ENCODE data around the gene PRKAB2.
"Not testable (repeated sequence)": the region's sequence is repeated elsewhere in the genome, so short reads cannot be mapped to it uniquely, and the experiment has no call there.

Gene PRKAB2

DNA sequence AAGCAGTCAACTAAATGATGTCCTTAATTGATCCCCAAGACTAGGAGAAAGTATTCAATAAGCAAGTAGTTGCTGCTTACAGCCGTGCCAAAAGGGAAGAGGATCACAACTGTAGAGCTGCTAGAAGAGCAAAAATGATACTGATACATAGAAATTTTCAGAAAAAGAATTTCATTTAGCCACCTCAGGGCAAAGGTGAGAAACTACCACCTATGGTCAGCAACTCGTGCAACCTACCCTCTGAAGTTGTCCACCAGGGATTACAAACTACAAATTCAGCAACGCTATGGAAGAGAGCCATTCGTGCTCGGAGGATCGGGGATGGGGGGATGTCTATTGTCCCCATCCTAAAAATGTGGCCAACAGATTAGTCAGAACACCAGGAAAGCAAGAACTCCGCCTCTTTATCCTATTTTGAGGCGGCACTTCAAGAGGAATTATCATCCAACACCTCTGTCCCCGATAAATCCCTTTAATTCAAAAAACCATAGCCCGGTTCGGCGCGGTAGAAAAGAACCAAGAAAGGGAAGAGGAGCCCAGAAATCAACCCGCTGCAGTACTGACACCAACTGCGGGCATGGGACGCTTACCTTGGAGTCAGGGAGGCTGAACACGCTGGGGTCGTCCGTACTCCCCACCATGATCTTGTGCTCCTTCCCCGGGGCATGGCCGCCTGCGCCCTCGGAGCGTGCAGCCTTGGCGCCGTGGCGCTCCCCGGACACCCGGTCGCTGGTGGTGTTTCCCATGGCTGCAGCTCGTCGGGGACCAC lies 687 bp downstream of the PRKAB2 start:
- no peak for DNase-seq (ENCODE audit: low read depth)

DNA sequence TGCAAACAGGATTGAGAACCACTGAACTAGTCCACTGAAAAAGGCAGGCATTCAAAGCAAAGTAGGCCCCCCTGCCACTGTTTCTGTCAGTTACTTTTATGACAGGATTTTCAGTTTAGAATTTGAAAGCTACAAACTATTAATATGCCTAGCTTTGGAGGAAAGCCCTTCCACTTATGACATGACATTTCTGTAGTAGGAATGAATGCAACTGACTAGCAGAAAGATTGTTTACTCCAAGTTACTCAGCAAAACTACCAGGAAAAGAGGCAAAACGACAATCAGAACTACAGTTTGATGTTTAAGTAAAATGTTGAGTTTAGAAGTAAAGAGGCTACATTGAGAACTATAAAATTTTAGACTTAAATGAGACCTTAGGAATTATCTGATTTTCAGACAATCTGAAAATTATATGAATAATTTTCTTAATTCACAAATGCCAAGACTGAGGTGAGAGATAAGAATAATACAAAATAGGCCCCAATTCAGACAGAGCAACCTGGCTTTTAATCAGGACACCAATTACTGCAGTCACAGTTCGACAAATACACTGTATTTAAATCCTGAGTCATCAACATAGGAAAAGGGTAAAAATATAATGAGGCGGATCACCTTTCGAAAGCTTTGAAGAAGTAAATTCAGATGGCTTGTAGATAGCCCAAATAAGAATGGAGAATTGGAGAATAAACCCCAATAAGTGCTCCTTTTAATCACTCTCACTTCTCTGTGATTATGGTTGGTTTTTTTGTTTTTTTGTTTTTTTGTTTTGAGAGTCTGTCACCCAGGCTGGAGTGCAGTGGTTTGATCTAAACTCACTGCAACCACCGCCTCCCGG lies 2.2 kb downstream of the PRKAB2 start:
- no peak for DNase-seq (ENCODE audit: low read depth)

DNA sequence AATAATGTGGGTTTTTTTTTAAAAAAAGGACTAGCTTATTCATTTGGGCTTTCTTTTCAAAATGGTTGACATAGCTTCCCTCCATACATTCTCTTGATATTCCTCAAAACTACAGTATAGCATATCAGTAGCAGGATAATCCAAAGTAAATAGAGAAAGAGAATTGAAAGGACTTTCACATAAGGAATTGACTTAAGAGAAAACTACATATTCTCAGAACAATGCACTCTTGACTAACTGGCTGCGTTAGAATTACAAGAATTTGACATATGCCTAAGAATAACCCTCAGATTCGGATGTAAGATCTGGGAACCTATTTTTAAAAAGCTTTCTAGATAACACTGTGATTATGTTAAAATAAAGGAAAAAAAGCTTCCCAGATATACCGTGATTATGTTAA lies 3.1 kb downstream of the PRKAB2 start:
- DNase-seq (ENCODE audit: low read depth), result no peak

DNA sequence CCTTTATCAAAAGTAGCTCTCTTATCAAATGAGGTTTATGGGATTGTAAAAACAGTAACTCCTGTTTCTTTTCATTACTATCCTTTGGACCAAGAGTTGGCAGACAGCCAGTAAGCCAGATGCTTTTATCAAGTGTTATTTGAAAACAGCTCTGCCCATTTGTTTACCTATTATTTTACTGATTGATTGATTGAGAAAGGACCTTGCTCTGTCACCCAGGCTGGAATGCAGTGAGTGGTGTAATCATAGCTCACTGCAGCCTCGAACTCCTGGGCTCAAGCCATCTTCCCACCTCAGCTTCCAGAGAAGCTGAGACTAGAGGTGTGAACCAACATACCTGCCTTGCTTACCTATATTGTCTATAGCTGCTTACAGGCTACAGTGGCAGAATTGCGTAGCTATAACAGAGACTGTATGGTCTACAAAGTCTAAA lies 3.6 kb downstream of the PRKAB2 start:
- no peak for DNase-seq (ENCODE audit: low read depth)

DNA sequence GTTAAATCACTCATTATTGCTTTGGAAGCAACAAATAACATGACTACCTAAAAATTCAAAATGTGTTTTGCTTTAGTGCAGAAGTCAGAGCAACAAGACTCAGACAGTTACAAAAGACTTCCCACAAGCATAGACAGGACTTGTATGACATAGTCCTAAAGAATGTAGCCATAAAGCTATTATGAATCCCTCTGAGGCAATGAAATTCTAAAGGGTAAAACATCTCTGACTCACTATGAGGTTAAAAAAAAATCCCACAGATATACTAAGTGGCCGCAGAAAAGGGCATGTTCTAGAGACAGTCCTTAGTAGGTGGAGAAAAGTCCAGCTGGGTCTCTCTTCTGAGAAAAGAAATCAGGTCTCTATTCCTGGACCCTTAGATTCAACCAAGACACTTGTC lies 4.9 kb downstream of the PRKAB2 start:
- DNase-seq (ENCODE audit: low read depth), result no peak

DNA sequence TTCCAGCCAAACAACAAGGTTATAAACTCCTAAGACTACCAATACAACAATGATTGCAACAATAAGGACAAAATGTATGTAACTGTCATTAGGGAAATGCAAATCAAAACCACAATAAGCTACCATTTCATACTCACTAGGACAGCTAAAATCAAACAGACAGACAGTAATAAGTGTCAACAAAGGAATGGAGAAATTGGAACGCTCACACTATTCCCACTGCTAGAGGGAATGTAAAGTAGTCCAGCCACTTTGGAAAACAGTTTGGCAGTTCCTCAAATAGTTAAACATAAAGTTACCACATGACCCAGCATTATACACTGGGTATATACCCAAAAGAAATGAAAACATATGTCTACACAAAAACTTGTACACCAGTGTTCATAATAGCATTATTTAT lies 9.3 kb downstream of the PRKAB2 start:
- DNase-seq (ENCODE audit: low read depth), result no peak

DNA sequence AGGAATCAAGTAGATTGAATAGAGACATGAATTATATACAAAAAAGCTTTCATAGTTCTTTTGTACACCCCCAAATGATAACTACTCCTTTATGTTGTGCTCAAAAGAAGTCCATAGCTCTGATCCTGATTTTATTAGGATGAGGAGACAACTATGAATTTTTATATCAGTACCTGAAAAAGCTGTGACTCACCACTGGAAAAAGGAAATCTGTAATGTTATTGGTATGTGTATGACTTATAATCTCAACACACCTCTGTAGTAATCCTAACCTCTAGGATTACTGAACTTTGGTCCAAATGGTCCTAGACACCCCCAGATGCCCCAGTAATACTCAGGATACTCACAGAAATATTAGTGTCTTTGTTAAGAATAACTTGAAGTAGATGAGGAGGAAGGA lies 10.2 kb downstream of the PRKAB2 start:
- no peak for DNase-seq (ENCODE audit: low read depth)

DNA sequence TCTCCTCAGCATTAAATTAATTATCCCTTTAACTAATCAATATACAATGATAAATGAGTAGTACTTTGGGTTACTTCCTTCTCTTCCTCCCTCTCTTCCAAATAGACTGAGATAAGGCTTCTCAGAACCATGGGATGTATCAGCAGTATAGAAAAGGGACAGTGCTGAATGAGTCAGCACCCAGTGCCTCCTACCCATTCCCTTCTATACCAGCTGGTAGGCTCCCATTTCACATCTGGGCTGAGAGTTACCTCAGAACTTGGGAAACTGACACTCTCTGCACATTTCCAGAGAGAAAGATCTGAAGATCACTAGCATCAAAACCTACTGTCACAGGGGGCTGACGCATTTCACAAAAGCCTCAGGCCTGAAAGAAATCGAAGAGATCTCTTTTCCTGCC lies 15.2 kb downstream of the PRKAB2 start:
- not testable (repeated sequence) for DNase-seq (ENCODE audit: low read depth)

DNA sequence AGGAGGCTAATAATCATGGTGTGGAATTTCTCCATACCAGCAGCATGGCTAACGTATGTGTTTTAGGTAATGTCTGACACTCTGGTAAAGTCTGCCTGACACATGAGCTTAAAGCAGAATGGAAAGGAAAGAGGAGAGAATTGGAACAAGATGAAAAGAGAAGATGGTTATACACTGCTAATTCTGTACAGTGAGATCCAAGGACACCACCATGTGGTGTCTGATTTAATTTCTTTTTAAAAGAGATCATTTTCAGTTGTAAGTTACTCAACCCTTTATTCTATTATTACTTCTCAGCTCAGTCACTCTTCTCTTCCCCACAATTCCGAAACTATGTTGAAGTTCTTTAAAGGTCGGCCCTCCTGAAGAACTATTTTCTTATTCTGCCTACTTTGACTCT lies 15.6 kb downstream of the PRKAB2 start:
- DNase-seq (ENCODE audit: low read depth), result no peak

DNA sequence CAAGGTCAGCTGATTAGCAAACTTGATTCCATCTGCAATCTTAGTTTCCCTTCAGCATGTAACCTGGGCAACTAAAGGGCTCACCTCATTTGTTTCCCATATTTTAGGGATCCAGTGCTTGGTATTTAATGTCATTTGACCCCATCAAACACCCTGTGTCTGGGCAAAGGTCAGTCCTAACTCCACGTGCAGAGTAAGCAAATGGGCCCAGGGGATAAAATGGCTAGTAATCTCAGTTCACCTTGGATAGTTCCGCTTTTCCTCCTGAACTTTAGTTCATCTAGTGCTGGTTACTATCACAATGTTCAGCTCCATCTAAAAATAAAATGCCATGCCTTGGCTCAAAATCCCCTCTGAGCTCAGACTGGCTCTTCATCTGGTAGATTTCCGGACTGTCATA lies 19.5 kb downstream of the PRKAB2 start:
- DNase-seq (ENCODE audit: low read depth), result no peak

DNA sequence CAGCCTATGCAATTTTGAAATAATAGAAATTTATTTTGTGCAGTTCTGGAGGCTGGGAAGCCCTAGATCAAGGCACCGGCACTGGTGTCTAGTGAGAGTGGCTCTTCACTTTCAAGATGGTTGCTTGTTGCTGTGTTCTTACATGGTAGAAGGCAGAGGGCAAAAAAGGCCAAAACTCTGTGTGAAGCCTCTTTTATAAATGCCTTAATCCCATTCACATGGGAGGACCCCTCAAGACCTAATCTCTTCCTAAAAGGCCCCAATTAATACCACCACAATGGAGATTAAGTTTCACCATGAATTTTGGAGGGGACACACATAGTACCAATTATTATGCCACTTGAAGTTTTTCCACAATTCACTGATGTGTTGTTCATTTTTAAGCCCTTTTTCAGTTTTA lies 21.0 kb downstream of the PRKAB2 start:
- DNase-seq (ENCODE audit: low read depth), result no peak

DNA sequence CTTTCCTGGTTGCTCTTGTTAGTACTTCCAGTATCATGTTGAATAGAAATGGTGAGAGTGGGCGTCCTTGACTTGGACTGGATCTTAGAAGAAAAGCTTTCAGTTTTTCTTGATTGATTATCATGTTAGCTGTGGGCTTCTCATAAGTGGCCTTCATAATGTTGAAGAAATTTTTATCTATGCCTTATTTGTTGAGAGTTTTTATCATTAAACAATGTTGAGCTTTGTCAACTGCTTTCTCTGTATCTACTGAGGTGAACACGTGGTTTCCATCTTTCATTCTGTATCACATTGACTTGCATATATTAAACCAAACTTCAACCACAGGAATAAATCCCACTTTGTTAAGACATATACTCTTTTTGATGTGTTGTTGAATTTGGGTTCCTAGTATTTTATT lies 29.4 kb downstream of the PRKAB2 start:
- DNase-seq (ENCODE audit: low read depth), result no peak

DNA sequence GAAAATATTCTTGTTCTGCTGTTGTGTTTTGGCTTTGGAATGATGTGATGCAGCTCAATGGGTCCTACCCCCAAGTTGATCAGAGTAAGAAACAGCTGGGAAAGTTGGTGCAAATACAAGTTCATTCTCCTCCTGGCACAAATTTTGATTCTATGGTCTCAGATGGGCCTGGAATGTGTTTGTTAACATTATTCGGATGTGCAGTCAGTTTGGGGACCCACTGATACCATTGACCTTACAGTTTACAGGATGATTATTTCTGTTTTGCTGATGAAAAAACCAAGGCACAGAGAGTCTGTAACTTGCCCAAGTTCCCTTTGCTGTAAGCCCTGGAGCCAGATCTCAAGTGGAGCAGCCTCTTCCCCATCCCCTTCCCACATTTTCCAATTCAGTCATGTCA lies 41.5 kb downstream of the PRKAB2 start:
- DNase-seq (ENCODE audit: low read depth), result not testable (repeated sequence)

DNA sequence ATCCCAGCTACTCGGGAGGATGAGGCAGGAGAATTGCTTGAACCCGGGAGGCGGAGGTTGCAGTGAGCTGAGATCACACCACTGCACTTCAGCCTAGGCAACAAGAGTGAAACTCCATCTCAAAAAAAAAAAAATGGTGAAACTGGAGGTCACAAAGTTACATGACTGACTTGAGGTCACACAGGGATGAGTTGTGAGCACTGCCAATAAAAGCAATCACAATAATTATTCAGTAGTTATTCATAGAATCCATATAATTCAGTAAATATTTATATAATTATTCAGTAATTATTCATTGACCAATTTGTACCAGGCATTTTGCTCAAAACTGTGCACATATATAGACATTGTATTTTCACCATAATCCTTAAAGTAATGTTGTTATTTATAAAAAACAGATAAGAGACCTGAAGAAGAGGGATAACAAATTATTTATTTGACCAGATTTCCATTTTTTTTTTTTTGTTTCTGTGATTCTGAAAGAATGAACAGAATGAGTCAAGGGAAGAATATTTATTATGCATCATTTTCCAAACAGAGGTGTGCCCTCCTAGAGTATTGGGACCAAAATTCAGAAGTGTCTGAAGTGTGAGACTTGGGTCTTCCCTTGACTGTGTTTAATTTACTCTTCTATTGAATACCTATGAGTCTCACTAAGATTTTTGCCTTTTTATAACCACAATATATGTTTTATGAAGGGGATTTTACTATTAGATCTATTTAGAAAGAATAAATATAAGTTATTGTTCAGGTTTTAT lies 43.0 kb downstream of the PRKAB2 start:
- DNase-seq (ENCODE audit: low read depth), result no peak

DNA sequence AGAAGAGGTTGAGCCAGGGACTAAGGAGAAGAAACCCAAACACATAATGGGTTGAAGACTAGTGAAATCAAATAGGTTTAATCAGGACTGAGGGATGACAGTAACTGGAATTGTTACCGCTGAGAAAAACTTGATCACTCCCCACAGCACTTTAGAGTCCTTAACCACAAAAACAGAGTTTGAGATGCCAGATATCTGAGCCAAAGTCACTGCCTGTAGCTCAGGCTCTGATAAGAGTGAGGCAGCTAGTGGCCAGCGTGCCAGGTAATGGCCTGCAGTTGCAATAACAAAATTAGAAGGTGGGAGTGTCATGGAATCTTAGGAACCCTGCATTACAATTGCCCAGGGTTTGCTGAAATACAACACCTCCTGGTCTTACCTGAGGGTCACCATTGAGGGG lies 48.0 kb downstream of the PRKAB2 start:
- DNase-seq (ENCODE audit: low read depth), result no peak

DNA sequence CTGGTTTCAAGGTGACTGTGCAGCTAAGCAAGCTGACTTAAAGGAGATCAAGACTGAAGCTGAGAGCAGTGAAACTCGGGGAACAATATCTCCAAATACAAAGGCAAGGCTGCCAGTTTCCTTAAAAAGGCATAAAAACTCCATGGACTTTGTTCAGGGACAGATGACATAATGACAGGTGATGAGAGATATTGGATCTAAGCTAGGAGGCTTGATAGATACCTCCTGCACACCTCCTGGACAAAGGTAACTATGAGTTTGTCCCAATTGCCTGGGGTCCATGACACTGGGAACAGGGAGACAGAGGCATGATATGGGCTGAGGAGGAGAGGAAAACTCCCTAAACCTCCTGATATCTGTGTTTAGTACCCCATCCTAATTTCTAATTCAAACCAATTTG lies 55.2 kb downstream of the PRKAB2 start:
- no peak for DNase-seq (ENCODE audit: low read depth)

DNA sequence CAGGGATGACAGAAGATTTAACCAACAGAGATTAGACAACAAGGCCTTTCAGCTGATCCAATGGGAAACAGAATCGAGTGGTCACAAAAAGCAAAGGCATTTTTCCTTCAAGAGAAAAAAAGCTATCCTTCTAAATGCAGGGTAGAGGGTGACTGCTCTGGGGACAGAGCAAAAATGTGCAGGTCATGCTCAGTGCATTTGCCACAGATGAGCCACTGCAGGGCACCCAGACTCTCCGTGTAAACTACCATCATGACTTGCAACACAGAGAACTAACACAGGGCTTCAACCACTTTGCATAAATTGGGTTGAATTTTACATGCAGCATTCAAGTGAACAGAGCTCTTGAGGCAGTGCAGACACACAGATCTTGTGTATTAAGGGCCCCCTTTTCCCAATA lies 56.8 kb downstream of the PRKAB2 start:
- DNase-seq (ENCODE audit: low read depth), result no peak

DNA sequence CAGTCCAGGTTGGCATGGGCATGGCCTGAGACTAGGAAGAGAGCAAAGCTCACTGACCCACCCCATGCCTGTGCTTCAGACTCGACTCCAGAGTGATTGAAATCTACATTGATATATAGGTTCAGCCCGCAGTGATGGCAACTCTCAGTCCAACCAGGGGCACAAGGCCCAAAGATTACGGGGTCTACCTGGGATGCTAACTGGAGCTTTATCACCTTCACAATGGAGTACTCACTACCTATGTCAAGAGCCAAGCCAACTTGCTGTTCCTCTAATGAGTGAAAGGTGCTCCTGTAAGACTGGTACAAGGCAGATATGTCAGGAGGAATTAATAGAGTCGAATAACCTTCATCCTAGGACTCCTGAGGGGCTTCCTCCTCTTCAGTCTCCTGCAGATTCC lies 57.2 kb downstream of the PRKAB2 start:
- DNase-seq (ENCODE audit: low read depth), result not testable (repeated sequence)

DNA sequence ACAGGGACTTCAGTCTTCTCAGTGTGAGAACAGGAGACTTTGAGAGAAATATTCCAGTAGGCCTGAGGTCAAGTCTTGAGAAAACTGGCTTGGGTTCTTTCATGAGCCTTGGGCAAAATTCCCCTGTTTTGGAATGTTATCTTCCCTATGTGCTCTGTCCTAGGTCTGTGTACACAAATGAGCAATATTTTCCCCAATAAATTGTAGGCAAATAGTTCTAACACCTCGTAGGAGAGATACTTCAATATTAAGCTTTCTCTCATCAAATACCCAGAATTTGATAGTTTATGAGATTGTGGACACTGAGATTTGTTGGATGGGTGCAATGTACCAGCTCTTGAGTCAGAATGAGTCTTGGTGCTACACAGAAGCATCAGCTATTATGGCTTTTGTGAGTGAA lies 57.9 kb downstream of the PRKAB2 start:
- not testable (repeated sequence) for DNase-seq (ENCODE audit: low read depth)

DNA sequence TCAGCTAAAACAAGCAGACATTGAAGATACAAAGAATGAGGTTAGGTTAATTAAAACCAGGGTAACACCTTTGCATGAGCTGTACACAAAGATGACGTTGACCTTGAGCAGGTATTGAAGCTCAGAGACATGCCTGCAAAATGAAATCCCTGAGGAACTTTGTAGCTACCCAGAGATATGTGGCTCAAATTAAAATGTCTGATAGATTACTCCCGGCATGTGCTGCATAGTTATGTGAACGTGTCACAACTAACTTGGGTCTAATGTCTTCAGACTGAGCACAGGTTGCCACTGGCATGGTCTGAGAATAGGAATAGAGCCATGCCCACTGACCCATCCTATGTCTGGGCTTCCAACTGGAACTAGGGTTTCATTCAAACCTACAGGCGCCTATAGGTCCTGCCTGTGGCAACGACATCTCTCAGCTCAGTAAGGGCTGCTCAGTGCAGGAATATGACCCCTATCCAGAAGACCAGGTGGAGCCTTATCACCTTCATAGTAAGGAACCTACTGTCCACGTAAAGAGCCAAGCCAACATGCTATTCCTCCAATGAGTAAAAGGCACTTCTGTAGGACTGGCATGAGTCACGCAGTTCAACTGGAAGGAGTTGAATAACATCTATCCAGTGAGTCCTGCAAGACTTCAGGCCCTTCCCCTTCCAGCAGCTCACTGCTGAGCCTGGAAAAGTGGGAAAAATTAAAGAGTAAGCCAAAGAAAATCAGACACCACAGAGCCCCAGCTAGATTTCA lies 60.7 kb downstream of the PRKAB2 start:
- no peak for DNase-seq (ENCODE audit: low read depth)

DNA sequence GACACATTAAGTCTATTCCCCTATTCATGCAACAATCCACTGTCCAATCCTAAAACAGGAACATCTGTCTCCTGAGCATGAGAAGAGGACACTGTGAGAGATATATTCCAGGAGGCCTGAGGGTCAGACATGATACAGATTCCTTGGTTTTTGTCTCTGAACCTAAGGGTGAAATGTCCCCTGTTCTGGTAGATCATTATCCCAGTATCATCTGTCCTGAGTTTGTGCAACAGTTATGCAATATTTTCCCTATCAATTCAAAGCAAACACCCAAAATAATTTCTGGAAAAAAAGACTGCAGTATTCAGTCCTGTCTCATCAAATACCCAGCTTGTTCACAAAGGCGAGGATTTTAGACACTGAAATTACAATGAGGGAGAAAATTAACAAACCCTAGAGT lies 61.4 kb downstream of the PRKAB2 start:
- DNase-seq (ENCODE audit: low read depth), result no peak

DNA sequence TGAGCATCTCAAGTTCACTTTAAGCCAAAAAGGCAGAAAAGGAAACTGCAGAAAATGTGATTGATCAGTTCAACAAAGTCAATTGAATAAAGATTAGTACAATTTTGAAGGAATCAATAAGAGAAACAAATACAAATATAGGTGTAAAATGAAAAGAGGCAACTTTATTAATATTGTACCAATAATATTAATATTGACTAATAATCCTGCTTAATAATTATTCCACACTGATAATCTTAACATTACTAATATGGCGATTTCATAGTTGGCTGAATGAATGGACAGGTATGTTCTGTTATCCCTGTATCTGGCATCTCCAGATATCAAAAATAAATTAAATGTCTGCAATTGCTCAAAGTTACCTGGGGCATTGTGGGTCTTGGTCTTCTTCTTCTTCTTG lies 61.8 kb downstream of the PRKAB2 start:
- no peak for DNase-seq (ENCODE audit: low read depth)
